ENCODE data around the gene TRIM7.

- TF ChIP-seq POLR2A (IDR thresholded peaks at IDR 0.05; ENCODE audit: low read depth, low read length) (no peak), TAF1 (IDR thresholded peaks at IDR 0.05; ENCODE audit: borderline replicate concordance, low read depth, low read length) (no peak), POLR2AphosphoS5 (IDR thresholded peaks at IDR 0.05; ENCODE audit: low read depth, low read length) (no peak)
Measured at GRCh38 chr5:181152406-181152805, 52.6 kb downstream of the TRIM7 start.
